ENCODE measurements around the gene HDHD2.
"Not testable (repeated sequence)": the region's sequence is repeated elsewhere in the genome, so short reads cannot be mapped to it uniquely, and the experiment has no call there.

Gene HDHD2

GRCh38 chr18:47150029-47150823 is at the start of gene HDHD2:
Gene HDHD2, minus strand, starts transcription at chr18:47150500. Its CDS starts 14,061 bp downstream, at chr18:47136439.
- DNase-seq (ENCODE audit: low spot score) = peak; percentile 49

GRCh38 chr18:47195961-47196360 is 45.7 kb upstream of the HDHD2 start:
- not testable (repeated sequence) for DNase-seq (ENCODE audit: low spot score)

GRCh38 chr18:47191961-47192360 is 41.7 kb upstream of the HDHD2 start:
- no peak for DNase-seq (ENCODE audit: low spot score)

GRCh38 chr18:47187721-47188120 is 37.4 kb upstream of the HDHD2 start:
- DNase-seq (ENCODE audit: low spot score) = no peak

- peak; percentile 50 for DNase-seq (ENCODE audit: low spot score)
Measured at GRCh38 chr18:47184419-47185050, 34.2 kb upstream of the HDHD2 start.

GRCh38 chr18:47182156-47182555 is 31.9 kb upstream of the HDHD2 start:
- not testable (repeated sequence) for DNase-seq (ENCODE audit: low spot score)

GRCh38 chr18:47180765-47181164 is 30.5 kb upstream of the HDHD2 start:
- no peak for DNase-seq (ENCODE audit: low spot score)

GRCh38 chr18:47179520-47179919 is 29.2 kb upstream of the HDHD2 start:
- no peak for DNase-seq (ENCODE audit: low spot score)

GRCh38 chr18:47175898-47176575 is 25.7 kb upstream of the HDHD2 start, which contains the start of gene IER3IP1:
Gene IER3IP1, minus strand, starts transcription at chr18:47176364. Its CDS starts 87 bp downstream, at chr18:47176277.
- peak; percentile 76 for DNase-seq (ENCODE audit: low spot score)

GRCh38 chr18:47175283-47175897 is 25.1 kb upstream of the HDHD2 start:
- no peak for DNase-seq (ENCODE audit: low spot score)

GRCh38 chr18:47174545-47175116 is 24.3 kb upstream of the HDHD2 start:
- DNase-seq (ENCODE audit: low spot score) = no peak

GRCh38 chr18:47172476-47172875 is 22.2 kb upstream of the HDHD2 start:
- no peak for DNase-seq (ENCODE audit: low spot score)

GRCh38 chr18:47168913-47169312 is 18.6 kb upstream of the HDHD2 start:
- no peak for DNase-seq (ENCODE audit: low spot score)

- no peak for DNase-seq (ENCODE audit: low spot score)
Measured at GRCh38 chr18:47168509-47168908, 18.2 kb upstream of the HDHD2 start.

GRCh38 chr18:47166294-47166693 is 16.0 kb upstream of the HDHD2 start:
- no peak for DNase-seq (ENCODE audit: low spot score)

- DNase-seq (ENCODE audit: low spot score) = no peak
Measured at GRCh38 chr18:47163241-47163640, 12.9 kb upstream of the HDHD2 start.

GRCh38 chr18:47160256-47160655 is 10.0 kb upstream of the HDHD2 start:
- DNase-seq (ENCODE audit: low spot score) = no peak

GRCh38 chr18:47158404-47158803 is 8.1 kb upstream of the HDHD2 start:
- DNase-seq (ENCODE audit: low spot score) = not testable (repeated sequence)

- peak; percentile 12 for DNase-seq (ENCODE audit: low spot score)
Measured at GRCh38 chr18:47151439-47151838, 1.1 kb upstream of the HDHD2 start.

- DNase-seq (ENCODE audit: low spot score) = no peak
Measured at GRCh38 chr18:47150824-47151366, 595 bp upstream of the HDHD2 start.

- no peak for DNase-seq (ENCODE audit: low spot score)
Measured at GRCh38 chr18:47149457-47150028, 757 bp downstream of the HDHD2 start.
